Endothelial cell (in vitro differentiated cells): Measurements from ENCODE around the gene DOCK3. TPM values are rescaled to one million over a fixed set of nuclear protein-coding genes. Genes with fewer than 3 reads are reported as not detected.
"Not testable (repeated sequence)": the region's sequence is repeated elsewhere in the genome, so short reads cannot be mapped to it uniquely, and the experiment has no call there.

Experiments
- DNase-seq: peaks from one replicate; pipeline ENCODE4 v3.0.0; 2021; ENCODE audit warnings: low spot score
- H3K27ac Mint-ChIP-seq: one replicate; pipeline ENCODE4 v1.8.0; 2021; ENCODE audit warnings: mixed read lengths, inconsistent platforms; ENCODE audit not compliant: unreplicated experiment
- H3K27me3 Mint-ChIP-seq: one replicate; pipeline ENCODE4 v1.8.0; 2021; ENCODE audit warnings: mild to moderate bottlenecking, moderate library complexity, mixed read lengths, inconsistent platforms; ENCODE audit not compliant: unreplicated experiment
- H3K36me3 Mint-ChIP-seq: one replicate; pipeline ENCODE4 v1.8.0; 2021; ENCODE audit warnings: mild to moderate bottlenecking, low read depth, mixed read lengths, inconsistent platforms; ENCODE audit not compliant: unreplicated experiment
- H3K4me1 Mint-ChIP-seq: one replicate; pipeline ENCODE4 v1.8.0; 2021; ENCODE audit warnings: mild to moderate bottlenecking, mixed read lengths, inconsistent platforms; ENCODE audit not compliant: unreplicated experiment
- H3K4me3 Mint-ChIP-seq: one replicate; pipeline ENCODE4 v1.8.0; 2021; ENCODE audit warnings: mild to moderate bottlenecking, mixed read lengths, inconsistent platforms; ENCODE audit not compliant: unreplicated experiment
- H3K9me3 Mint-ChIP-seq: one replicate; pipeline ENCODE4 v1.8.0; 2021; ENCODE audit warnings: mixed read lengths, inconsistent platforms; ENCODE audit not compliant: unreplicated experiment
- CTCF ChIP-seq: fragments of 200-600 bp; sonication (generic); IDR thresholded peaks from one replicate; pipeline ENCODE4 v1.5.0; 2021; ENCODE audit warnings: antibody characterized with exemption; ENCODE audit not compliant: unreplicated experiment
- total RNA-seq: library from RNA; stranded (reverse); fragmentation: NEBNext Ultra II Directional; extraction: Animal tissue kit (Norgen Biotek cat#: 25700); gene quantifications from one replicate; pipeline ENCODE4 v1.2.1, GENCODE V29; 2021; ENCODE audit not compliant: unreplicated experiment

The DOCK3 gene
- total RNA-seq, 1 donor from 2014 or later = 1.3 TPM

DNA sequence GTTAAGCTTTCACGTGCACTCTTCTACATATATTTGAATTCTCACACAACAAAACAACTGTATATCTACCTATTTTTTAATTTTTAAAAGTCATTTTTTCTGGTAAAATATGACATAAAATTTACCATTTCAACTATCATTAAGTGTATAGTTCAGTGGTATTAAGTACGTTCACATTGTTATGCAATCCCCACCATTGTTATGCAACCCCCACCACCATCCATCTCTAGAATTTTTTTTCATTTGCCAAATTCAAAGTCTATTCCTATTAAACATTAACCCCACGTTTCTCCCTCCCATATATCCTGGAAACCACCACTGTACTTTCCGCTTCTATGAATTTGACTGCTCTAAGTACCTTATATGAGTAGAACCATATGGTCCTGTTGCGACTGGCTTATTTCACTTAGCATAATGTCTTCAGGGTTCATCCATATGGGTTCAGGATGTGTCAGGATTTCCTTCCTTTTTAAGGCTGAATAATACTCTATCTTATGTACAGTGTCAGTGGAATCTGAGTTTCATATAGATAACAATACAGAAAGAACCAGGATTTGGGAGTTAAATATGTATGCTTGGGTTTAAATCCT lies 279.2 kb downstream of the DOCK3 start:
- no peak for TF ChIP-seq CTCF
- Mint-ChIP-seq H3K4me1 (no peaks in the 10 kb centered on the region), H3K4me3 (no peak overlapping the region), H3K27ac (no peak overlapping the region), H3K9me3 (no peaks in the 10 kb centered on the region), H3K36me3 (no peaks in the 10 kb centered on the region), H3K27me3 (no peaks in the 10 kb centered on the region)
- no peak for DNase-seq

- TF ChIP-seq CTCF = no peak
- no peaks in the 10 kb centered on the region for H3K36me3 Mint-ChIP-seq
- DNase-seq = no peak
- no peak overlapping the region for H3K27ac Mint-ChIP-seq
- no peaks in the 10 kb centered on the region for H3K4me1 Mint-ChIP-seq
- H3K9me3 Mint-ChIP-seq = no peaks in the 10 kb centered on the region
- H3K4me3 Mint-ChIP-seq = no peak overlapping the region
- no peaks in the 10 kb centered on the region for H3K27me3 Mint-ChIP-seq
These were observed 286.7 kb downstream of the DOCK3 start for GRCh38 chr3:50961386-50961785.

GRCh38 chr3:50971487-50971924 lies 296.8 kb downstream of the DOCK3 start:
- Mint-ChIP-seq H3K4me1 (no peaks in the 10 kb centered on the region), H3K27me3 (no peaks in the 10 kb centered on the region), H3K4me3 (no peak overlapping the region), H3K9me3 (no peaks in the 10 kb centered on the region), H3K27ac (no peak overlapping the region), H3K36me3 (no peaks in the 10 kb centered on the region)
- peak; percentile 80 for TF ChIP-seq CTCF
- DNase-seq = peak; percentile 36

DNA sequence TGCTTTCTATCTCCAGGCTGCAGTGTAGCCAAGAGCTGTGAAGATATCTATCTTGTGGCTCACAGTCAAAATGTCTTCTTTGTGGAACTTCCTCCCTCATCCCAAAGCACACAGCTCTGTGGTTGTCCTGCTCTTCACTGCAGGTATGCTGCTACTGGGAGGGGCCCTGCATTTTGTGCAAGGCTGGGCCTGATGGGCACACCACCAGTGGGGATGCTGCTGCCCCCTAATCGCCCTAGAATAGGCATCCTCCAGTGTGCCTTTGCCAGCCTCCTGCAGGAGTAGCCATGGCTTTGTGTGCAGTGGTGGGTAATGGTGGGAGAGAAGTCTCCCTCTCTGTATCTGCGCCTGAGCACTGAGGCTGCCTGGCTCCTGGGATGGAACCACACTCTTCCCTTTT lies 297.3 kb downstream of the DOCK3 start:
- Mint-ChIP-seq H3K9me3 (no peaks in the 10 kb centered on the region), H3K27me3 (no peaks in the 10 kb centered on the region), H3K4me1 (no peaks in the 10 kb centered on the region), H3K36me3 (no peaks in the 10 kb centered on the region), H3K27ac (no peak overlapping the region), H3K4me3 (no peak overlapping the region)
- TF ChIP-seq CTCF = no peak
- no peak for DNase-seq

DNA sequence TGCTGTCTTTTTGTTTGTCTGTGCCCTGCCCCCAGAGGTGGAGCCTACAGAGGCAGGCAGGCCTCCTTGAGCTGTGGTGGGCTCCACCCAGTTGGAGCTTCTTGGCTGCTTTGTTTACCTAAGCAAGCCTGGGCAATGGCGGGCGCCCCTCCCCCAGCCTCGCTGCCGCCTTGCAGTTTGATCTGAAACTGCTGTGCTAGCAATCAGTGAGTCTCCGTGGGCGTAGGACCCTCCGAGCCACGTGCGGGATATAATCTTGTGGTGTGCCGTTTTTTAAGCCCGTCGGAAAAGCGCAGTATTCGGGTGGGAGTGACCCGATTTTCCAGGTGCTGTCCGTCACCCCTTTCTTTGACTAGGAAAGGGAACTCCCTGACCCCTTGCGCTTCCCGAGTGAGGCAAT lies 303.9 kb downstream of the DOCK3 start:
- not testable (repeated sequence) for H3K36me3 Mint-ChIP-seq, H3K9me3 Mint-ChIP-seq, H3K4me1 Mint-ChIP-seq, H3K27me3 Mint-ChIP-seq, H3K27ac Mint-ChIP-seq, DNase-seq
- H3K4me3 Mint-ChIP-seq = peak overlapping the region; percentile 47
